HepG2 (cell line): ENCODE results near the gene ZNF142. TPM values are rescaled to one million over a fixed set of nuclear protein-coding genes. Genes with fewer than 3 reads are reported as not detected.
A peak's percentile ranks its signal among the peaks of the same experiment; 100 is the strongest.

Experiments used
- ATAC-seq: fragments of 200-7000 bp; cut with Tn5 transposase; 3 replicates; pipeline ENCODE4 v1.9.1; 2020; ENCODE audit warnings: mild to moderate bottlenecking, moderate library complexity
- BruUV-seq: library from RNA; stranded (reverse); fragments of 400-500 nt; replicated peaks from 2 replicates; lab custom pipeline; 2021; lab: Mats Ljungman, UMichigan
- CTCF ChIA-PET: fragments of 300-600 bp; formaldehyde crosslinking; extraction: SDS; loops from one replicate; lab custom pipeline; 2021; ENCODE audit warnings: low total read pairs, inconsistent platforms, low intra/inter-chr PET ratio; lab: Yijun Ruan, JAX
- POLR2A ChIA-PET: fragments of 350-600 bp; sonication (Branson Sonifier 250); formaldehyde crosslinking; loops from one replicate; lab custom pipeline; 2020; ENCODE audit warnings: antibody characterized with exemption, inconsistent platforms; lab: Yijun Ruan, JAX
- DNase-seq: peaks from one replicate; pipeline ENCODE4 v3.0.0-alpha.2; 2015; ENCODE audit warnings: low spot score
- FAIRE-seq: peaks from 3 replicates; lab custom pipeline; 2011; peaks lifted over from hg19 to GRCh38; lab: Jason Lieb, UNC
- H2AFZ ChIP-seq: one replicate; pipeline ENCODE4 v1.6.1; 2011; ENCODE audit warnings: low read length, inconsistent platforms
- H3K27ac ChIP-seq: fragments of 300-600 bp; 3 replicates; pipeline ENCODE4 v1.8.0; 2011; ENCODE audit warnings: mixed run types, mild to moderate bottlenecking, mixed read lengths, low read length, inconsistent platforms; ENCODE audit not compliant: insufficient read depth; ENCODE audit errors: extremely low read length
- H3K27me3 ChIP-seq, 2 experiments: fragments of 200-600 bp in 1 of 2; 2 replicates in 1 of 2; 3 replicates in 1 of 2; pipeline versions ENCODE4 v1.6.0 to v1.8.0; 2011; ENCODE audit warnings: low read length in 2 of 2, mild to moderate bottlenecking in 2 of 2, moderate library complexity in 2 of 2, inconsistent platforms in 1 of 2; ENCODE audit not compliant: insufficient read depth in 2 of 2, control insufficient read depth in 1 of 2
- H3K36me3 ChIP-seq, 2 experiments: fragments of 200-600 bp in 1 of 2; replicated peaks in 1 of 2; 2 replicates in 1 of 2; 3 replicates in 1 of 2; pipeline versions ENCODE4 v1.5.1 to v1.8.0; 2011; ENCODE audit warnings: low read length in 2 of 2, inconsistent platforms in 1 of 2; ENCODE audit not compliant: insufficient read depth in 2 of 2, control insufficient read depth in 1 of 2
- H3K4me1 ChIP-seq: 2 replicates; pipeline ENCODE4 v1.5.1; 2012; ENCODE audit warnings: low read length, inconsistent platforms; ENCODE audit not compliant: insufficient read depth
- H3K4me2 ChIP-seq: 2 replicates; pipeline ENCODE4 v1.6.0; 2011; ENCODE audit warnings: low read depth, low read length, inconsistent platforms
- H3K4me3 ChIP-seq, 3 experiments: fragments of 200-600 bp in 1 of 3; sonication (generic), shearing (Covaris generic) in 1 of 3; replicated peaks in 1 of 3; 2 replicates each; pipeline ENCODE4 v1.5.1; 2011 to 2016; ENCODE audit warnings: low read length in 3 of 3, inconsistent platforms in 2 of 3, low read depth in 2 of 3, mild to moderate bottlenecking in 2 of 3, control low read depth in 1 of 3, mixed read lengths in 1 of 3; ENCODE audit not compliant: insufficient read depth in 1 of 3
- H3K79me2 ChIP-seq: one replicate; pipeline ENCODE4 v1.6.1; 2011; ENCODE audit warnings: low read length, inconsistent platforms; ENCODE audit not compliant: insufficient read depth
- H3K9ac ChIP-seq: 2 replicates; pipeline ENCODE4 v1.6.0; 2011; ENCODE audit warnings: mild to moderate bottlenecking, low read depth, low read length, inconsistent platforms; ENCODE audit not compliant: insufficient read depth
- H3K9me3 ChIP-seq: 2 replicates; pipeline ENCODE4 v1.5.1; 2012; ENCODE audit warnings: mild to moderate bottlenecking, low read length
- H4K20me1 ChIP-seq: 2 replicates; pipeline ENCODE4 v1.6.0; 2011; ENCODE audit warnings: inconsistent platforms, mild to moderate bottlenecking, low read length, moderate library complexity; ENCODE audit not compliant: insufficient read depth
- IKZF4 ChIP-seq: sonication (generic); formaldehyde crosslinking; IDR thresholded peaks from 2 replicates; pipeline ENCODE4 v1.5.1; 2020; ENCODE audit warnings: borderline replicate concordance, mild to moderate bottlenecking, low read depth, missing genetic modification reagents; ENCODE audit errors: not compliant biosample characterization
- MEIS1 ChIP-seq: sonication (generic); formaldehyde crosslinking; IDR thresholded peaks from 2 replicates; pipeline ENCODE4 v1.9.0; 2021; ENCODE audit warnings: mild to moderate bottlenecking, missing genetic modification reagents, moderate library complexity, borderline replicate concordance
- NBN ChIP-seq: fragments of 450-650 bp; conservative IDR thresholded peaks from 2 replicates; pipeline ENCODE4 v1.6.1; 2017
- SMARCE1 ChIP-seq: fragments of 450-650 bp; IDR thresholded peaks from 2 replicates; pipeline ENCODE4 v1.6.1; 2017; ENCODE audit warnings: borderline replicate concordance
- THAP11 ChIP-seq: IDR thresholded peaks from 2 replicates; pipeline ENCODE4 v1.6.1; 2016; ENCODE audit warnings: missing biosample characterization, missing genetic modification reagents
- ZMYM3 ChIP-seq: sonication (generic); formaldehyde crosslinking; IDR thresholded peaks from 2 replicates; pipeline ENCODE4 v1.5.1; 2020; ENCODE audit warnings: mild to moderate bottlenecking, missing genetic modification reagents
- ZNF124 ChIP-seq: sonication (generic); formaldehyde crosslinking; IDR thresholded peaks from 2 replicates; pipeline ENCODE4 v1.4.0; 2020; ENCODE audit warnings: missing genetic modification reagents
- ZNF570 ChIP-seq: sonication (generic); formaldehyde crosslinking; IDR thresholded peaks from 2 replicates; pipeline ENCODE4 v1.4.0; 2020; ENCODE audit warnings: mild to moderate bottlenecking, missing genetic modification reagents, borderline replicate concordance
- WGBS: methylation state at CpG from one replicate; pipeline ENCODE4 v1.1.6; 2017; ENCODE audit warnings: low lambda C conversion rate; 5-methylcytosine and 5-hydroxymethylcytosine counted together
- in situ Hi-C: cut with HindIII; loops from 2 replicates; pipeline ENCODE4 v1.10.0; 2017; ENCODE audit warnings: low pct_unique_long_range_greater_than_20kb; ENCODE audit not compliant: extremely low pct_ligation_motif_present
- intact Hi-C: fragments of 100-400 bp; cut with micrococcal nuclease; formaldehyde crosslinking; loops from one replicate; pipeline ENCODE4 v1.10.0; 2022; ENCODE audit not compliant: unreplicated experiment
- polyA plus RNA-seq, 8 experiments: library from polyadenylated mRNA; depleted of rRNA in 3 of 8; stranded (reverse) in 7 of 8; unstranded in 1 of 8; fragments of >200 nt; fragmentation: Illumina TruSeq in 4 of 8; extraction: Trizol in 4 of 8; gene quantifications; 2 replicates each; pipeline versions ENCODE4 v1.2.1 to v1.2.3, GENCODE V29; 2011 to 2016; ENCODE audit warnings: low read depth in 4 of 8, missing spikeins in 1 of 8, mixed read lengths in 1 of 8; ENCODE audit not compliant: insufficient read depth in 1 of 8
- total RNA-seq, 5 experiments: library from RNA; depleted of rRNA; stranded (reverse); fragments of >200 nt; fragmentation: Illumina TruSeq; extraction: Trizol; gene quantifications; 2 replicates each; pipeline ENCODE4 v1.2.3, GENCODE V29; 2016; ENCODE audit warnings: low read depth in 1 of 5
- TF ChIP-seq, protein P1 (sequence below): sonication (generic); formaldehyde crosslinking; IDR thresholded peaks from 2 replicates; pipeline ENCODE4 v1.8.1; 2023; ENCODE audit warnings: mild to moderate bottlenecking, missing genetic modification reagents
- TF ChIP-seq, protein P2 (sequence below): sonication (generic); formaldehyde crosslinking; IDR thresholded peaks from 2 replicates; pipeline ENCODE4 v1.9.0; 2021; ENCODE audit warnings: missing genetic modification reagents, borderline replicate concordance
- TF ChIP-seq, protein P3 (sequence below): sonication (generic); formaldehyde crosslinking; IDR thresholded peaks from 2 replicates; pipeline ENCODE4 v1.4.0; 2020; ENCODE audit warnings: missing genetic modification reagents

ZNF142 gene
- total and polyA plus RNA-seq, 2 of the 13 experiments (the other 11 are each of a cell fraction or from before 2014, with no cell fraction given) = 4.8 to 11.4 TPM

DNA sequence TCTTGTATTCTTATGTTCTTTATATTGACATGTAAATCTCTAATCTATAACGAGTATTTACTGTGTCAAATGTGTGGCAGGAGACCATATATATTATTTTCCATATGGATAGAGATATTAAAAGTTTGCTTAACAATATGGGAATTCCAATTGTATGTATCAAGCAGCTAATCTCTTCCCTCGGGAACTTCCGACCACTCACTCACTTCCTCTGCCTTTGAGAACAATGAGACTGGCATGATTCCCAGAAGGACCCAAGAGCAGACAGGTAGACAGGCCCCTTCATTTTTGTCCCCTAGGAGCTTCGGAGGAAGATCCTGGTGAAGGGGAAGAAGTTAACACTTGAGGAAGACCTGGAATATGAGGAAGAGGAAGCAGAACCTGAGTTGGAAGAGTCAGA lies 27.6 kb downstream of the ZNF142 start (continued):
- TF ChIP-seq, protein P1, sequence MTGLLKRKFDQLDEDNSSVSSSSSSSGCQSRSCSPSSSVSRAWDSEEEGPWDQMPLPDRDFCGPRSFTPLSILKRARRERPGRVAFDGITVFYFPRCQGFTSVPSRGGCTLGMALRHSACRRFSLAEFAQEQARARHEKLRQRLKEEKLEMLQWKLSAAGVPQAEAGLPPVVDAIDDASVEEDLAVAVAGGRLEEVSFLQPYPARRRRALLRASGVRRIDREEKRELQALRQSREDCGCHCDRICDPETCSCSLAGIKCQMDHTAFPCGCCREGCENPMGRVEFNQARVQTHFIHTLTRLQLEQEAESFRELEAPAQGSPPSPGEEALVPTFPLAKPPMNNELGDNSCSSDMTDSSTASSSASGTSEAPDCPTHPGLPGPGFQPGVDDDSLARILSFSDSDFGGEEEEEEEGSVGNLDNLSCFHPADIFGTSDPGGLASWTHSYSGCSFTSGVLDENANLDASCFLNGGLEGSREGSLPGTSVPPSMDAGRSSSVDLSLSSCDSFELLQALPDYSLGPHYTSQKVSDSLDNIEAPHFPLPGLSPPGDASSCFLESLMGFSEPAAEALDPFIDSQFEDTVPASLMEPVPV (CRISPR knock-in tag) = no peak
- no peak for TF ChIP-seq ZNF570 (CRISPR knock-in tag)
- TF ChIP-seq, all 625 proteins: peak for 0

DNA sequence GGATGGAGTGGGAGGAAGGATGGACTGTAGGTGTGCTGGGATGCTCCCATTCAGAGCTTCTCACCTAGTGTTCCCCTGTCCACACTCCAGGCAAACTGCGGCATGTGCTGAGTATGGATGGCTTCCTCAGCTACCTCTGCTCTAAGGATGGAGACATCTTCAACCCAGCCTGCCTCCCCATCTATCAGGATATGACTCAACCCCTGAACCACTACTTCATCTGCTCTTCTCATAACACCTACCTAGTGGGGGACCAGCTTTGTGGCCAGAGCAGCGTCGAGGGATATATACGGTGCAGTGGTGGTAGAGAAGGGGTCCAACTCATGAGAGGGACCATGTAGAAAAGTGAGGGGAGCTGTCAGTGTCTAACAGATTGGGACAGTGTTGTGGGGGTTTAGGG lies 31.5 kb downstream of the ZNF142 start:
- Histone ChIP-seq H3K4me1 (no peaks in the 10 kb centered on the region), H4K20me1 (no peaks in the 10 kb centered on the region), H2AFZ (no peak overlapping the region), H3K27ac (no peak overlapping the region), H3K9me3 (no peaks in the 10 kb centered on the region), H3K9ac (no peak overlapping the region), H3K36me3 (no peaks in the 10 kb centered on the region), H3K4me3 (no peak overlapping the region), H3K4me2 (no peak overlapping the region), H3K79me2 (no peaks in the 10 kb centered on the region), H3K27me3 (peaks cover 1 to 3% of the 10 kb centered on the region in 2 experiments; a peak in 1 of 5 replicates)
- in situ Hi-C loops = no loop called here
- TF ChIP-seq MEIS1 = no peak
- TF ChIP-seq, protein P2, sequence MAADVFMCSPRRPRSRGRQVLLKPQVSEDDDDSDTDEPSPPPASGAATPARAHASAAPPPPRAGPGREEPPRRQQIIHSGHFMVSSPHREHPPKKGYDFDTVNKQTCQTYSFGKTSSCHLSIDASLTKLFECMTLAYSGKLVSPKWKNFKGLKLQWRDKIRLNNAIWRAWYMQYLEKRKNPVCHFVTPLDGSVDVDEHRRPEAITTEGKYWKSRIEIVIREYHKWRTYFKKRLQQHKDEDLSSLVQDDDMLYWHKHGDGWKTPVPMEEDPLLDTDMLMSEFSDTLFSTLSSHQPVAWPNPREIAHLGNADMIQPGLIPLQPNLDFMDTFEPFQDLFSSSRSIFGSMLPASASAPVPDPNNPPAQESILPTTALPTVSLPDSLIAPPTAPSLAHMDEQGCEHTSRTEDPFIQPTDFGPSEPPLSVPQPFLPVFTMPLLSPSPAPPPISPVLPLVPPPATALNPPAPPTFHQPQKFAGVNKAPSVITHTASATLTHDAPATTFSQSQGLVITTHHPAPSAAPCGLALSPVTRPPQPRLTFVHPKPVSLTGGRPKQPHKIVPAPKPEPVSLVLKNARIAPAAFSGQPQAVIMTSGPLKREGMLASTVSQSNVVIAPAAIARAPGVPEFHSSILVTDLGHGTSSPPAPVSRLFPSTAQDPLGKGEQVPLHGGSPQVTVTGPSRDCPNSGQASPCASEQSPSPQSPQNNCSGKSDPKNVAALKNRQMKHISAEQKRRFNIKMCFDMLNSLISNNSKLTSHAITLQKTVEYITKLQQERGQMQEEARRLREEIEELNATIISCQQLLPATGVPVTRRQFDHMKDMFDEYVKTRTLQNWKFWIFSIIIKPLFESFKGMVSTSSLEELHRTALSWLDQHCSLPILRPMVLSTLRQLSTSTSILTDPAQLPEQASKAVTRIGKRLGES (CRISPR knock-in tag) = no peak
- TF ChIP-seq SMARCE1 = no peak
- TF ChIP-seq, protein P3, sequence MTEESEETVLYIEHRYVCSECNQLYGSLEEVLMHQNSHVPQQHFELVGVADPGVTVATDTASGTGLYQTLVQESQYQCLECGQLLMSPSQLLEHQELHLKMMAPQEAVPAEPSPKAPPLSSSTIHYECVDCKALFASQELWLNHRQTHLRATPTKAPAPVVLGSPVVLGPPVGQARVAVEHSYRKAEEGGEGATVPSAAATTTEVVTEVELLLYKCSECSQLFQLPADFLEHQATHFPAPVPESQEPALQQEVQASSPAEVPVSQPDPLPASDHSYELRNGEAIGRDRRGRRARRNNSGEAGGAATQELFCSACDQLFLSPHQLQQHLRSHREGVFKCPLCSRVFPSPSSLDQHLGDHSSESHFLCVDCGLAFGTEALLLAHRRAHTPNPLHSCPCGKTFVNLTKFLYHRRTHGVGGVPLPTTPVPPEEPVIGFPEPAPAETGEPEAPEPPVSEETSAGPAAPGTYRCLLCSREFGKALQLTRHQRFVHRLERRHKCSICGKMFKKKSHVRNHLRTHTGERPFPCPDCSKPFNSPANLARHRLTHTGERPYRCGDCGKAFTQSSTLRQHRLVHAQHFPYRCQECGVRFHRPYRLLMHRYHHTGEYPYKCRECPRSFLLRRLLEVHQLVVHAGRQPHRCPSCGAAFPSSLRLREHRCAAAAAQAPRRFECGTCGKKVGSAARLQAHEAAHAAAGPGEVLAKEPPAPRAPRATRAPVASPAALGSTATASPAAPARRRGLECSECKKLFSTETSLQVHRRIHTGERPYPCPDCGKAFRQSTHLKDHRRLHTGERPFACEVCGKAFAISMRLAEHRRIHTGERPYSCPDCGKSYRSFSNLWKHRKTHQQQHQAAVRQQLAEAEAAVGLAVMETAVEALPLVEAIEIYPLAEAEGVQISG = no peak
- no peak for TF ChIP-seq NBN
- TF ChIP-seq ZNF124 (CRISPR knock-in tag) = no peak
- TF ChIP-seq THAP11 = no peak
- TF ChIP-seq ZMYM3 (CRISPR knock-in tag) = no peak
- TF ChIP-seq IKZF4 (CRISPR knock-in tag) = no peak
- WGBS = 80% methylated on average over 4 of the region's 4 CpGs
- no TSS peak for BruUV-seq
- ATAC-seq (peak; percentile 17; the same call in 2 of the 3 replicates), DNase-seq (no peak), FAIRE-seq (no peak)
- ChIA-PET CTCF (no interaction called here), POLR2A (interaction anchor here (1.3 kb wide), 1 partner anchor 20 kb away, joined by 3 read pairs; the partner anchor contains the start of gene PLCD4)
- intact Hi-C loops = no loop called here
